Measurements from ENCODE around the gene DDX1. TPM values are rescaled to one million over a fixed set of nuclear protein-coding genes. Genes with fewer than 3 reads are reported as not detected.

Gene DDX1
- total and polyA plus RNA-seq, 9 of the 15 experiments (the other 6 are each of a cell fraction or from before 2014, with no cell fraction given): 116 to 277 (median 232) TPM

DNA sequence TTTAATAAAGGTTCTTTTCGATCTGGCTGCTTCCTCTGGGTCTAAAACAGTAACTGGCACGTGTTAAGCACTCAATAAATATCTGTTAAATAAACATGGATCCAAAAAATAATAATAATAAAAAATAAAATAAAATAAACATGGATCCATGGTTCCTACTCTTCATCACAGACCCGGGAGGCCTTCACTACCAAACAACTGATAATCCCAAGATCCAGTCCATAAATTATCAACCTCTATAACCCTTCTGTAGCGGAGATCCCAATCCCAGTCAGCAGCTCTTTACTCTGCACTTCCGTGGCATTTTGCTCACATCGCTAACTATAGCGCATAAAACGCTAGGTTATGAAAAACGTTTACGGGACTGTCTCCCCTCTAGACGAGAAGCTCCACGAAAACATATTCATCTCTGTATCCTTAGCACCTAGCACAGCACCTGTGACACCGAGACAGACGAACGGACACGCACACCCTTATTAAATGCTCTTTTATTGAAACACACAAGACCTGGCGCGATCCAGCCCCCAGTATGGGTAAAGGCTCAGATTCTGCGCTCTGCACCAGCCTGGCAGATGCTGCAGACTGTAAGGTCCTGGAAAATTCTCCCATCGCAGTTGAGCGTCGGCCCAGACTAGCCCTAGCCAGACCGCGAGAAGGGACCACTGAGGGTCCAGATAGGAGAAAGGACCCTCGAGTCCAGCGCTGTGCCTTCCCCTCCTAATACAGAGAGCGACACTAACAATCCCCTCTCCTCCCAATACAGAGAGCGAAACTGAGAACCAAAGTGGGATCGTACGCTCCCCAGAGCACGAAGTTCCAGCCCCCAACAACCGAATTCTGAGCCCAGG is 31.3 kb upstream of the DDX1 start (continued):
- no peak for TF ChIP-seq MCM5 (IDR thresholded peaks at IDR 0.05; ENCODE audit: low read depth)
- TF ChIP-seq SIN3B (IDR thresholded peaks at IDR 0.05; ENCODE audit: low read depth): no peak
- peak in 1 of 3 experiments; percentile 43 for TF ChIP-seq YY1 (IDR thresholded peaks at IDR 0.05; ENCODE audit: borderline replicate concordance in 1 of 3, control insufficient read depth in 1 of 3, extremely low read depth in 1 of 3, insufficient read depth in 3 of 3, insufficient read length in 1 of 3, insufficient replicate concordance in 2 of 3, low read depth in 1 of 3, low read length in 2 of 3)
- peak; percentile 22 to 25; a peak in 3 of 4 replicates for TF ChIP-seq NRF1 (conservative IDR thresholded peaks at IDR 0.05 in 1 of 2, IDR thresholded peaks at IDR 0.05 in 1 of 2)
- TF ChIP-seq ZNF134 (CRISPR knock-in tag; conservative IDR thresholded peaks at IDR 0.05): no peak
- no peak for TF ChIP-seq ZNF695 (CRISPR knock-in tag; IDR thresholded peaks at IDR 0.05)
- TF ChIP-seq, protein P1, sequence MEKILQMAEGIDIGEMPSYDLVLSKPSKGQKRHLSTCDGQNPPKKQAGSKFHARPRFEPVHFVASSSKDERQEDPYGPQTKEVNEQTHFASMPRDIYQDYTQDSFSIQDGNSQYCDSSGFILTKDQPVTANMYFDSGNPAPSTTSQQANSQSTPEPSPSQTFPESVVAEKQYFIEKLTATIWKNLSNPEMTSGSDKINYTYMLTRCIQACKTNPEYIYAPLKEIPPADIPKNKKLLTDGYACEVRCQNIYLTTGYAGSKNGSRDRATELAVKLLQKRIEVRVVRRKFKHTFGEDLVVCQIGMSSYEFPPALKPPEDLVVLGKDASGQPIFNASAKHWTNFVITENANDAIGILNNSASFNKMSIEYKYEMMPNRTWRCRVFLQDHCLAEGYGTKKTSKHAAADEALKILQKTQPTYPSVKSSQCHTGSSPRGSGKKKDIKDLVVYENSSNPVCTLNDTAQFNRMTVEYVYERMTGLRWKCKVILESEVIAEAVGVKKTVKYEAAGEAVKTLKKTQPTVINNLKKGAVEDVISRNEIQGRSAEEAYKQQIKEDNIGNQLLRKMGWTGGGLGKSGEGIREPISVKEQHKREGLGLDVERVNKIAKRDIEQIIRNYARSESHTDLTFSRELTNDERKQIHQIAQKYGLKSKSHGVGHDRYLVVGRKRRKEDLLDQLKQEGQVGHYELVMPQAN (IDR thresholded peaks at IDR 0.05; ENCODE audit: borderline replicate concordance): peak; percentile 34; the same call in 1 of the 2 replicates
- TF ChIP-seq EP400 (IDR thresholded peaks at IDR 0.05): 0 out of 2 replicates have a peak, but pooled peaks have one; percentile 20
- peak; percentile 17; the same call in 1 of the 2 replicates for TF ChIP-seq PHF8 (IDR thresholded peaks at IDR 0.05; ENCODE audit: borderline replicate concordance, low read length)
- no peak for TF ChIP-seq BCOR (IDR thresholded peaks at IDR 0.05)
- TF ChIP-seq PHTF2 (CRISPR knock-in tag; IDR thresholded peaks at IDR 0.05): no peak
- no peak for TF ChIP-seq ESRRA (IDR thresholded peaks at IDR 0.05; ENCODE audit: borderline replicate concordance, low read depth)
- TF ChIP-seq, protein P2, sequence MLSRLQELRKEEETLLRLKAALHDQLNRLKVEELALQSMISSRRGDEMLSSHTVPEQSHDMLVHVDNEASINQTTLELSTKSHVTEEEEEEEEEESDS (CRISPR knock-in tag; IDR thresholded peaks at IDR 0.05): no peak
- TF ChIP-seq, protein P3, sequence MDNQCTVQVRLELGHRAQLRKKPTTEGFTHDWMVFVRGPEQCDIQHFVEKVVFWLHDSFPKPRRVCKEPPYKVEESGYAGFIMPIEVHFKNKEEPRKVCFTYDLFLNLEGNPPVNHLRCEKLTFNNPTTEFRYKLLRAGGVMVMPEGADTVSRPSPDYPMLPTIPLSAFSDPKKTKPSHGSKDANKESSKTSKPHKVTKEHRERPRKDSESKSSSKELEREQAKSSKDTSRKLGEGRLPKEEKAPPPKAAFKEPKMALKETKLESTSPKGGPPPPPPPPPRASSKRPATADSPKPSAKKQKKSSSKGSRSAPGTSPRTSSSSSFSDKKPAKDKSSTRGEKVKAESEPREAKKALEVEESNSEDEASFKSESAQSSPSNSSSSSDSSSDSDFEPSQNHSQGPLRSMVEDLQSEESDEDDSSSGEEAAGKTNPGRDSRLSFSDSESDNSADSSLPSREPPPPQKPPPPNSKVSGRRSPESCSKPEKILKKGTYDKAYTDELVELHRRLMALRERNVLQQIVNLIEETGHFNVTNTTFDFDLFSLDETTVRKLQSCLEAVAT (IDR thresholded peaks at IDR 0.05): peak; percentile 60 to 80; a peak in 3 of 4 replicates
- TF ChIP-seq, protein P4, sequence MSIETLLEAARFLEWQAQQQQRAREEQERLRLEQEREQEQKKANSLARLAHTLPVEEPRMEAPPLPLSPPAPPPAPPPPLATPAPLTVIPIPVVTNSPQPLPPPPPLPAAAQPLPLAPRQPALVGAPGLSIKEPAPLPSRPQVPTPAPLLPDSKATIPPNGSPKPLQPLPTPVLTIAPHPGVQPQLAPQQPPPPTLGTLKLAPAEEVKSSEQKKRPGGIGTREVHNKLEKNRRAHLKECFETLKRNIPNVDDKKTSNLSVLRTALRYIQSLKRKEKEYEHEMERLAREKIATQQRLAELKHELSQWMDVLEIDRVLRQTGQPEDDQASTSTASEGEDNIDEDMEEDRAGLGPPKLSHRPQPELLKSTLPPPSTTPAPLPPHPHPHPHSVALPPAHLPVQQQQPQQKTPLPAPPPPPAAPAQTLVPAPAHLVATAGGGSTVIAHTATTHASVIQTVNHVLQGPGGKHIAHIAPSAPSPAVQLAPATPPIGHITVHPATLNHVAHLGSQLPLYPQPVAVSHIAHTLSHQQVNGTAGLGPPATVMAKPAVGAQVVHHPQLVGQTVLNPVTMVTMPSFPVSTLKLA (conservative IDR thresholded peaks at IDR 0.05): peak; percentile 35 to 45; a peak in 1 of 4 replicates
- TF ChIP-seq, protein P5, sequence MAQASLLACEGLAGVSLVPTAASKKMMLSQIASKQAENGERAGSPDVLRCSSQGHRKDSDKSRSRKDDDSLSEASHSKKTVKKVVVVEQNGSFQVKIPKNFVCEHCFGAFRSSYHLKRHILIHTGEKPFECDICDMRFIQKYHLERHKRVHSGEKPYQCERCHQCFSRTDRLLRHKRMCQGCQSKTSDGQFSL (CRISPR knock-in tag; IDR thresholded peaks at IDR 0.05): no peak
- TF ChIP-seq, protein P5 (tag; IDR thresholded peaks at IDR 0.05): no peak
- 0 out of 2 replicates have a peak, but pooled peaks have one; percentile 45 for TF ChIP-seq ZBTB17 (CRISPR knock-in tag; IDR thresholded peaks at IDR 0.05)

All from K562 (cell line).